B cell (primary cell): ENCODE measurements around the gene TOP1. TPM values are rescaled to one million over a fixed set of nuclear protein-coding genes. Genes with fewer than 3 reads are reported as not detected.

ENCODE experiments used
- ATAC-seq: fragments of 200-7000 bp; cut with Tn5 transposase; one replicate; pipeline ENCODE4 v1.10.0; 2021; ENCODE audit warnings: low read depth, mild to moderate bottlenecking, moderate number of reproducible peaks, moderate library complexity
- CTCF ChIA-PET: fragments of 350-600 bp; sonication (Branson Sonifier 250); formaldehyde crosslinking; loops from one replicate; lab custom pipeline; 2021; ENCODE audit warnings: antibody characterized with exemption, inconsistent platforms; lab: Charles Lee
- POLR2A ChIA-PET: fragments of 350-600 bp; sonication (Branson Sonifier 250); formaldehyde crosslinking; loops from one replicate; lab custom pipeline; 2021; ENCODE audit warnings: antibody characterized with exemption; lab: Charles Lee
- DNase-seq: peaks from one replicate; pipeline ENCODE4 v3.0.0; 2013
- H2AFZ ChIP-seq: 2 replicates; pipeline ENCODE4 v1.6.1; 2012; ENCODE audit warnings: mild to moderate bottlenecking, low read depth, low read length; ENCODE audit not compliant: insufficient read depth, poor library complexity, severe bottlenecking
- H3K27ac ChIP-seq, 2 donors: 1 replicate in 1 of 2; 2 replicates in 1 of 2; pipeline ENCODE4 v1.5.1; 2012 to 2013; ENCODE audit warnings: low read length in 2 of 2, mild to moderate bottlenecking in 2 of 2, moderate library complexity in 1 of 2
- H3K27me3 ChIP-seq, 4 experiments: fragments of 200-600 bp in 1 of 4; sonication (generic) in 1 of 4; replicated peaks in 1 of 4; 1 replicate in 2 of 4; 2 replicates in 2 of 4; pipeline versions ENCODE4 v1.6.1 to v1.7.0; 2013 to 2016; ENCODE audit warnings: low read length in 3 of 4, mild to moderate bottlenecking in 2 of 4, mixed read lengths in 1 of 4, moderate library complexity in 1 of 4; ENCODE audit not compliant: insufficient read depth in 4 of 4, control insufficient read depth in 3 of 4; ENCODE audit errors: control extremely low read depth in 1 of 4
- H3K36me3 ChIP-seq, 2 experiments: replicated peaks in 1 of 2; 1 replicate in 1 of 2; 2 replicates in 1 of 2; pipeline versions ENCODE4 v1.6.1 to v1.7.1; 2013; ENCODE audit warnings: low read length in 1 of 2; ENCODE audit not compliant: insufficient read depth in 2 of 2, control insufficient read depth in 1 of 2; ENCODE audit errors: control extremely low read depth in 1 of 2, extremely low read depth in 1 of 2
- H3K4me1 ChIP-seq, 2 donors: fragments of 200-600 bp in 1 of 2; sonication (generic) in 1 of 2; 1 replicate in 1 of 2; 2 replicates in 1 of 2; pipeline versions ENCODE4 v1.5.1 to v1.6.1; 2013 to 2017; ENCODE audit warnings: low read length in 2 of 2; ENCODE audit not compliant: control insufficient read depth in 2 of 2, insufficient read depth in 2 of 2
- H3K4me2 ChIP-seq: replicated peaks from 2 replicates; pipeline ENCODE3; 2012; ENCODE audit warnings: mild to moderate bottlenecking, low read depth, low read length; ENCODE audit not compliant: poor library complexity, severe bottlenecking
- H3K4me3 ChIP-seq, 5 experiments: fragments of 200-600 bp in 1 of 5; sonication (generic) in 1 of 5; 1 replicate in 3 of 5; 2 replicates in 2 of 5; pipeline versions ENCODE4 v1.5.1 to v1.7.0; 2011 to 2016; ENCODE audit warnings: low read length in 4 of 5, mild to moderate bottlenecking in 4 of 5, low read depth in 2 of 5, control low read depth in 1 of 5, moderate library complexity in 1 of 5; ENCODE audit not compliant: insufficient read depth in 1 of 5; ENCODE audit errors: control extremely low read depth in 1 of 5, extremely low read depth in 1 of 5
- H3K79me2 ChIP-seq: fragments of 200-600 bp; sonication (generic); one replicate; pipeline ENCODE4 v1.6.0; 2016; ENCODE audit warnings: low read length; ENCODE audit not compliant: control insufficient read depth, insufficient read depth
- H3K9ac ChIP-seq: fragments of 200-600 bp; sonication (generic); 2 replicates; pipeline ENCODE4 v1.6.1; 2017; ENCODE audit warnings: mild to moderate bottlenecking, low read length, moderate library complexity
- H3K9me3 ChIP-seq, 3 donors: one replicate each; pipeline versions ENCODE4 v1.6.1 to v1.7.1; 2013; ENCODE audit warnings: low read length in 2 of 3; ENCODE audit not compliant: control insufficient read depth in 2 of 3, insufficient read depth in 1 of 3; ENCODE audit errors: control extremely low read depth in 1 of 3
- H4K20me1 ChIP-seq: 2 replicates; pipeline ENCODE4 v1.6.0; 2012; ENCODE audit warnings: mild to moderate bottlenecking, low read length; ENCODE audit not compliant: insufficient read depth, control insufficient read depth, poor library complexity, severe bottlenecking
- H3K27ac Mint-ChIP-seq: one replicate; pipeline ENCODE4 v1.8.0; 2021; ENCODE audit warnings: mixed read lengths
- H3K27me3 Mint-ChIP-seq: one replicate; pipeline ENCODE4 v1.8.0; 2021; ENCODE audit warnings: mixed read lengths
- H3K4me1 Mint-ChIP-seq: one replicate; pipeline ENCODE4 v1.8.0; 2021; ENCODE audit warnings: mixed read lengths
- H3K4me3 Mint-ChIP-seq: one replicate; pipeline ENCODE4 v1.8.0; 2021; ENCODE audit warnings: mixed read lengths
- H3K9me3 Mint-ChIP-seq: one replicate; pipeline ENCODE4 v1.8.0; 2022; ENCODE audit warnings: mixed read lengths; ENCODE audit not compliant: insufficient read depth
- EZH2 ChIP-seq: IDR thresholded peaks from 2 replicates; pipeline ENCODE4 v1.6.1; 2012; ENCODE audit warnings: borderline replicate concordance, low read depth, mild to moderate bottlenecking, moderate library complexity, low read length; ENCODE audit not compliant: insufficient read depth, poor library complexity, severe bottlenecking
- WGBS: methylation state at CpG from one replicate; pipeline ENCODE4 v1.1.5; 2013; ENCODE audit warnings: missing lambda C conversion rate; ENCODE audit not compliant: insufficient coverage; 5-methylcytosine and 5-hydroxymethylcytosine counted together
- intact Hi-C: fragments of 100-400 bp; cut with micrococcal nuclease; formaldehyde crosslinking; loops from one replicate; pipeline ENCODE4 v1.10.0; 2022
- polyA plus RNA-seq: library from polyadenylated mRNA; depleted of rRNA; stranded (reverse); fragments of >200 nt; gene quantifications from 2 replicates; pipeline ENCODE4 v1.2.3, GENCODE V29; 2012
- total RNA-seq, 2 donors: library from RNA; stranded (reverse); fragments of 120-200 nt in 1 of 2; gene quantifications; 1 replicate in 1 of 2; 2 replicates in 1 of 2; pipeline versions ENCODE4 v1.2.3 to v1.2.4, GENCODE V29; 2013 to 2022
- TF ChIP-seq, protein P1 (sequence below): fragments of 200-600 bp; IDR thresholded peaks from one replicate; pipeline ENCODE4 v1.8.0; 2022; ENCODE audit warnings: antibody characterized with exemption, mild to moderate bottlenecking

Gene TOP1
- total and polyA plus RNA-seq, 2 donors (not counting 1 experiment from before 2014, with no cell fraction given): 5.4 to 44.9 TPM

DNA sequence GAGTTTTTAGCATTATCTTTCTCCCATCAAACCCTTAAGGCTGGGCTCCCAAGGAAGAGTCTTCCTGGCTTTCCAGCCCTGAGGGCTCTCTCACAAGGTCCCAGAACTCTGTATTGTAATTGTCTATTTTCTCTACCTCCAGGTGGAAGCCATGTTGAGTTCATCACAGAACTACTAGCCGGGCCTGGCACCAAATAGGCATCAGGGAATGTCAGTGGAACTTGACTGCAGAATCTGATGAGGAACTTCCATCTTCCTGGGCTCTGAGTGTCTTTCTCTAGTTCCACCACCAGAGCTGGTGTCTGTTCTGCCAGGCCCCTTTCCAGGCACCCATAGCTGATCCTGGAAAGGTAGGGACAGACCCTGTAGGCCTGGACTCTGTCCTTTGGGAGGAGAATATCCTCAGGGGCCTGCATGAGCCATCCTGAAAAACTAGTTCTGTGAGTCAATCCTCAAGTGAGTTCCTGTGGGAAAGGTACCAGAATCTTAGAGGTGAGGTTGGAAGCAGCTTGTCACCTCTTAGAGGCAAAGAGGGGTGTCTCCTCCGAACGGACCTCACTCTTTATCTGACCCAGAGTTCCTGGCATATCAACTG, 11.1 kb upstream of the TOP1 start:
- H2AFZ ChIP-seq: no peak overlapping the region
- H3K4me1 ChIP-seq: peaks cover 5 to 7% of the 10 kb centered on the region in 2 donors
- intact Hi-C loops: no loop called here
- H3K27ac ChIP-seq: no peak overlapping the region
- Mint-ChIP-seq H3K27ac (no peak overlapping the region), H3K27me3 (no peaks in the 10 kb centered on the region), H3K9me3 (no peaks in the 10 kb centered on the region), H3K4me3 (no peak overlapping the region), H3K4me1 (peaks cover 9% of the 10 kb centered on the region)
- 100% methylated on average over 1 of the region's 3 CpGs for WGBS
- TF ChIP-seq, protein P1, sequence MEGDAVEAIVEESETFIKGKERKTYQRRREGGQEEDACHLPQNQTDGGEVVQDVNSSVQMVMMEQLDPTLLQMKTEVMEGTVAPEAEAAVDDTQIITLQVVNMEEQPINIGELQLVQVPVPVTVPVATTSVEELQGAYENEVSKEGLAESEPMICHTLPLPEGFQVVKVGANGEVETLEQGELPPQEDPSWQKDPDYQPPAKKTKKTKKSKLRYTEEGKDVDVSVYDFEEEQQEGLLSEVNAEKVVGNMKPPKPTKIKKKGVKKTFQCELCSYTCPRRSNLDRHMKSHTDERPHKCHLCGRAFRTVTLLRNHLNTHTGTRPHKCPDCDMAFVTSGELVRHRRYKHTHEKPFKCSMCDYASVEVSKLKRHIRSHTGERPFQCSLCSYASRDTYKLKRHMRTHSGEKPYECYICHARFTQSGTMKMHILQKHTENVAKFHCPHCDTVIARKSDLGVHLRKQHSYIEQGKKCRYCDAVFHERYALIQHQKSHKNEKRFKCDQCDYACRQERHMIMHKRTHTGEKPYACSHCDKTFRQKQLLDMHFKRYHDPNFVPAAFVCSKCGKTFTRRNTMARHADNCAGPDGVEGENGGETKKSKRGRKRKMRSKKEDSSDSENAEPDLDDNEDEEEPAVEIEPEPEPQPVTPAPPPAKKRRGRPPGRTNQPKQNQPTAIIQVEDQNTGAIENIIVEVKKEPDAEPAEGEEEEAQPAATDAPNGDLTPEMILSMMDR: no peak
- POLR2A ChIA-PET: interaction anchor here (1.6 kb wide), 1 partner anchor 11 kb away, joined by 3 read pairs; the partner anchor contains the start of gene TOP1
- DNase-seq: no peak
- H4K20me1 ChIP-seq: no peaks in the 10 kb centered on the region
- H3K4me2 ChIP-seq: no peak overlapping the region
- no peaks in the 10 kb centered on the region for H3K36me3 ChIP-seq
- H3K4me3 ChIP-seq: no peak overlapping the region
- no peaks in the 10 kb centered on the region for H3K79me2 ChIP-seq
- CTCF ChIA-PET: interaction anchor here (3.8 kb wide), 1 partner anchor 26 kb away, joined by 16 read pairs; no protein-coding TSS in a partner anchor
- no peaks in the 10 kb centered on the region for H3K9me3 ChIP-seq
- no peak for ATAC-seq
- H3K27me3 ChIP-seq: no peaks in the 10 kb centered on the region
- no peak overlapping the region for H3K9ac ChIP-seq

DNA sequence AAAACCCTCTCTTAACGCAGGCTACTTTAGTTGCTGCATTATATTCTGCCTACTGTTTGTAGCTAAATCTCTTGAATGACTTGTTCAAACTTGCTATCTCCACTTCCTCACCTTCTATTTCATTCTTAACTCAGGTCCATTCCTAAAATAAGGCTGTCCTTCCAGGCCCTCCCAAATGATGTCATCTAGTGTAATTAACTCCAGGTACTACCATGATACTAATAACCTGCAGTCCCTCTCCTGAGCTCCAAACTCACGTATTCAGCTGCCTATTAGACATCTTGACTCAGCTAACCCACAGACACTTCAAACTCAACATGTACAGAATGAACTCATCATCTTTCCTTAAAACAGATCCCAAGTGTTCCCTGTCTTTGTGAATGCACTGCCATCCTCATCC, 10.5 kb upstream of the TOP1 start:
- no peak overlapping the region for H3K4me2 ChIP-seq
- H3K27ac Mint-ChIP-seq: no peak overlapping the region
- H3K4me3 Mint-ChIP-seq: no peak overlapping the region
- intact Hi-C loops: no loop called here
- ChIA-PET POLR2A (interaction anchor here (1.6 kb wide), 1 partner anchor 10 kb away, joined by 3 read pairs; the partner anchor contains the start of gene TOP1), CTCF (interaction anchor here (0.6 to 3.8 kb wide), 3 partner anchors 27 to 214 kb away, joined by 3 to 16 read pairs (median 5); no protein-coding TSS in a partner anchor)
- 100% methylated on average over 2 of the region's 2 CpGs for WGBS
- H3K4me1 Mint-ChIP-seq: peaks cover 3% of the 10 kb centered on the region
- no peak overlapping the region for H3K4me3 ChIP-seq
- H4K20me1 ChIP-seq: no peaks in the 10 kb centered on the region
- H2AFZ ChIP-seq: no peak overlapping the region
- no peaks in the 10 kb centered on the region for H3K27me3 Mint-ChIP-seq
- H3K9me3 ChIP-seq: no peaks in the 10 kb centered on the region
- no peaks in the 10 kb centered on the region for H3K36me3 ChIP-seq
- H3K9me3 Mint-ChIP-seq: no peaks in the 10 kb centered on the region
- H3K9ac ChIP-seq: no peak overlapping the region
- H3K27me3 ChIP-seq: no peaks in the 10 kb centered on the region
- no peak for TF ChIP-seq EZH2
- TF ChIP-seq, protein P1: no peak
- peaks cover 0 to under 1% of the 10 kb centered on the region in 2 donors for H3K4me1 ChIP-seq
- DNase-seq: no peak
- no peaks in the 10 kb centered on the region for H3K79me2 ChIP-seq
- no peak for ATAC-seq
- H3K27ac ChIP-seq: no peak overlapping the region
